ENCODE measurements around the gene ABCB8. TPM values are rescaled to one million over a fixed set of nuclear protein-coding genes. Genes with fewer than 3 reads are reported as not detected.

ABCB8 gene
- total and polyA plus RNA-seq, 2 of the 8 experiments (the other 6 are each of a cell fraction or from before 2014, with no cell fraction given): 17.7 to 27.0 TPM

DNA sequence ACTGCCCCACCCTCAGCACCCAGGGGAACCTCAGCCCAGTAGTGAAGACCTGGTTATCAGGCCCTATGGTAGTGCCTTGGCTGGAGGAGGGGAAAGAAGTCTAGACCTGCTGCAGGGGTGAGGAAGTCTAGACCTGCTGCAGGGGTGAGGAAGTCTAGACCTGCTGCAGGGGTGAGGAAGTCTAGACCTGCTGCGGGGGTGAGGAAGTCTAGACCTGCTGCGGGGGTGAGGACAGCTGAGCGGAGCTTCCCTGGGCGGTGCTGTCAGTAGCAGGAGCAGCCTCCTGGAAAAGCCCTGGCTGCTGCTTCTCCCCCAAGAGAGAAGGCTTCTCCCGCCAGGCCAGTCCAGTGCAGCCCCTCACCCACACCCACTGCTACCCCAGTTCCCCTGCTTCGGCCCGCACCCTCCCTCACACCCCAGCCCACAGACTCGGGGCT lies 31.2 kb upstream of the ABCB8 start (continued):
- TF ChIP-seq CBX5 (IDR thresholded peaks at IDR 0.05; ENCODE audit: low read depth, low read length) (no peak), HDAC6 (IDR thresholded peaks at IDR 0.05; ENCODE audit: low read depth, low read length) (no peak), RNF2 (IDR thresholded peaks at IDR 0.05; ENCODE audit: borderline replicate concordance, low read depth, low read length, missing control alignments, poor library complexity, severe bottlenecking) (no peak), NANOG (IDR thresholded peaks at IDR 0.05; ENCODE audit: insufficient read depth, low read depth, low read length, poor library complexity, severe bottlenecking) (no peak), TCF12 (IDR thresholded peaks at IDR 0.05; ENCODE audit: low read depth, low read length) (no peak), HDAC2 (IDR thresholded peaks at IDR 0.05; ENCODE audit: borderline replicate concordance in 1 of 2, low read depth in 2 of 2, low read length in 2 of 2) (no peak), CEBPB (IDR thresholded peaks at IDR 0.05; ENCODE audit: low read depth, low read length) (no peak), EZH2 (IDR thresholded peaks at IDR 0.05; ENCODE audit: low read depth, low read length, severe bottlenecking) (no peak), BCL11A (IDR thresholded peaks at IDR 0.05; ENCODE audit: low read depth in 2 of 2, low read length in 2 of 2) (no peak)
- TF ChIP-seq, protein P1, sequence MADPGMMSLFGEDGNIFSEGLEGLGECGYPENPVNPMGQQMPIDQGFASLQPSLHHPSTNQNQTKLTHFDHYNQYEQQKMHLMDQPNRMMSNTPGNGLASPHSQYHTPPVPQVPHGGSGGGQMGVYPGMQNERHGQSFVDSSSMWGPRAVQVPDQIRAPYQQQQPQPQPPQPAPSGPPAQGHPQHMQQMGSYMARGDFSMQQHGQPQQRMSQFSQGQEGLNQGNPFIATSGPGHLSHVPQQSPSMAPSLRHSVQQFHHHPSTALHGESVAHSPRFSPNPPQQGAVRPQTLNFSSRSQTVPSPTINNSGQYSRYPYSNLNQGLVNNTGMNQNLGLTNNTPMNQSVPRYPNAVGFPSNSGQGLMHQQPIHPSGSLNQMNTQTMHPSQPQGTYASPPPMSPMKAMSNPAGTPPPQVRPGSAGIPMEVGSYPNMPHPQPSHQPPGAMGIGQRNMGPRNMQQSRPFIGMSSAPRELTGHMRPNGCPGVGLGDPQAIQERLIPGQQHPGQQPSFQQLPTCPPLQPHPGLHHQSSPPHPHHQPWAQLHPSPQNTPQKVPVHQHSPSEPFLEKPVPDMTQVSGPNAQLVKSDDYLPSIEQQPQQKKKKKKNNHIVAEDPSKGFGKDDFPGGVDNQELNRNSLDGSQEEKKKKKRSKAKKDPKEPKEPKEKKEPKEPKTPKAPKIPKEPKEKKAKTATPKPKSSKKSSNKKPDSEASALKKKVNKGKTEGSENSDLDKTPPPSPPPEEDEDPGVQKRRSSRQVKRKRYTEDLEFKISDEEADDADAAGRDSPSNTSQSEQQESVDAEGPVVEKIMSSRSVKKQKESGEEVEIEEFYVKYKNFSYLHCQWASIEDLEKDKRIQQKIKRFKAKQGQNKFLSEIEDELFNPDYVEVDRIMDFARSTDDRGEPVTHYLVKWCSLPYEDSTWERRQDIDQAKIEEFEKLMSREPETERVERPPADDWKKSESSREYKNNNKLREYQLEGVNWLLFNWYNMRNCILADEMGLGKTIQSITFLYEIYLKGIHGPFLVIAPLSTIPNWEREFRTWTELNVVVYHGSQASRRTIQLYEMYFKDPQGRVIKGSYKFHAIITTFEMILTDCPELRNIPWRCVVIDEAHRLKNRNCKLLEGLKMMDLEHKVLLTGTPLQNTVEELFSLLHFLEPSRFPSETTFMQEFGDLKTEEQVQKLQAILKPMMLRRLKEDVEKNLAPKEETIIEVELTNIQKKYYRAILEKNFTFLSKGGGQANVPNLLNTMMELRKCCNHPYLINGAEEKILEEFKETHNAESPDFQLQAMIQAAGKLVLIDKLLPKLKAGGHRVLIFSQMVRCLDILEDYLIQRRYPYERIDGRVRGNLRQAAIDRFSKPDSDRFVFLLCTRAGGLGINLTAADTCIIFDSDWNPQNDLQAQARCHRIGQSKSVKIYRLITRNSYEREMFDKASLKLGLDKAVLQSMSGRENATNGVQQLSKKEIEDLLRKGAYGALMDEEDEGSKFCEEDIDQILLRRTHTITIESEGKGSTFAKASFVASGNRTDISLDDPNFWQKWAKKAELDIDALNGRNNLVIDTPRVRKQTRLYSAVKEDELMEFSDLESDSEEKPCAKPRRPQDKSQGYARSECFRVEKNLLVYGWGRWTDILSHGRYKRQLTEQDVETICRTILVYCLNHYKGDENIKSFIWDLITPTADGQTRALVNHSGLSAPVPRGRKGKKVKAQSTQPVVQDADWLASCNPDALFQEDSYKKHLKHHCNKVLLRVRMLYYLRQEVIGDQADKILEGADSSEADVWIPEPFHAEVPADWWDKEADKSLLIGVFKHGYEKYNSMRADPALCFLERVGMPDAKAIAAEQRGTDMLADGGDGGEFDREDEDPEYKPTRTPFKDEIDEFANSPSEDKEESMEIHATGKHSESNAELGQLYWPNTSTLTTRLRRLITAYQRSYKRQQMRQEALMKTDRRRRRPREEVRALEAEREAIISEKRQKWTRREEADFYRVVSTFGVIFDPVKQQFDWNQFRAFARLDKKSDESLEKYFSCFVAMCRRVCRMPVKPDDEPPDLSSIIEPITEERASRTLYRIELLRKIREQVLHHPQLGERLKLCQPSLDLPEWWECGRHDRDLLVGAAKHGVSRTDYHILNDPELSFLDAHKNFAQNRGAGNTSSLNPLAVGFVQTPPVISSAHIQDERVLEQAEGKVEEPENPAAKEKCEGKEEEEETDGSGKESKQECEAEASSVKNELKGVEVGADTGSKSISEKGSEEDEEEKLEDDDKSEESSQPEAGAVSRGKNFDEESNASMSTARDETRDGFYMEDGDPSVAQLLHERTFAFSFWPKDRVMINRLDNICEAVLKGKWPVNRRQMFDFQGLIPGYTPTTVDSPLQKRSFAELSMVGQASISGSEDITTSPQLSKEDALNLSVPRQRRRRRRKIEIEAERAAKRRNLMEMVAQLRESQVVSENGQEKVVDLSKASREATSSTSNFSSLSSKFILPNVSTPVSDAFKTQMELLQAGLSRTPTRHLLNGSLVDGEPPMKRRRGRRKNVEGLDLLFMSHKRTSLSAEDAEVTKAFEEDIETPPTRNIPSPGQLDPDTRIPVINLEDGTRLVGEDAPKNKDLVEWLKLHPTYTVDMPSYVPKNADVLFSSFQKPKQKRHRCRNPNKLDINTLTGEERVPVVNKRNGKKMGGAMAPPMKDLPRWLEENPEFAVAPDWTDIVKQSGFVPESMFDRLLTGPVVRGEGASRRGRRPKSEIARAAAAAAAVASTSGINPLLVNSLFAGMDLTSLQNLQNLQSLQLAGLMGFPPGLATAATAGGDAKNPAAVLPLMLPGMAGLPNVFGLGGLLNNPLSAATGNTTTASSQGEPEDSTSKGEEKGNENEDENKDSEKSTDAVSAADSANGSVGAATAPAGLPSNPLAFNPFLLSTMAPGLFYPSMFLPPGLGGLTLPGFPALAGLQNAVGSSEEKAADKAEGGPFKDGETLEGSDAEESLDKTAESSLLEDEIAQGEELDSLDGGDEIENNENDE (IDR thresholded peaks at IDR 0.05; ENCODE audit: insufficient replicate concordance, low read length): no peak
